A549 (cell line): ENCODE data around the gene ATXN7. TPM values are rescaled to one million over a fixed set of nuclear protein-coding genes. Genes with fewer than 3 reads are reported as not detected.

ENCODE experiments used
- ATAC-seq, 2 experiments: fragments of 200-7000 bp in 1 of 2; fragments of >200 bp in 1 of 2; cut with Nextera tagmentation in 1 of 2; cut with Tn5 transposase in 1 of 2; 3 replicates each; pipeline versions ENCODE4 v1.8.0 to v1.9.1; 2018 to 2020; ENCODE audit warnings: mild to moderate bottlenecking in 1 of 2, moderate library complexity in 1 of 2
- CTCF ChIA-PET: fragments of 300-600 bp; sonication (Branson Sonifier 250); formaldehyde crosslinking; extraction: SDS; loops from one replicate; lab custom pipeline; 2021; ENCODE audit warnings: antibody characterized with exemption, inconsistent platforms; lab: Yijun Ruan, JAX
- POLR2A ChIA-PET: fragments of 350-600 bp; formaldehyde crosslinking; extraction: SDS; loops from one replicate; lab custom pipeline; 2021; ENCODE audit warnings: antibody characterized with exemption, inconsistent platforms; lab: Yijun Ruan, JAX
- DNase-seq, 2 experiments: peaks; one replicate each; pipeline versions ENCODE4 v3.0.0 to v3.0.0-alpha.2; 2011 to 2016; ENCODE audit warnings: low read depth in 1 of 2, low spot score in 1 of 2
- FAIRE-seq: peaks from 2 replicates; lab custom pipeline; 2011; peaks lifted over from hg19 to GRCh38; lab: Jason Lieb, UNC
- H3K27ac ChIP-seq, 2 experiments: fragments of >200 bp; sonication (Bioruptor Twin); formaldehyde crosslinking; 3 replicates each; pipeline ENCODE4 v1.5.1; 2016 to 2017
- H3K4me1 ChIP-seq: fragments of >200 bp; sonication (Bioruptor Twin); formaldehyde crosslinking; 3 replicates; pipeline ENCODE4 v1.6.1; 2016
- H3K4me2 ChIP-seq: fragments of >200 bp; sonication (Bioruptor Twin); formaldehyde crosslinking; 3 replicates; pipeline ENCODE4 v1.6.1; 2016
- H3K4me3 ChIP-seq: fragments of >200 bp; sonication (Bioruptor Twin); formaldehyde crosslinking; 3 replicates; pipeline ENCODE4 v1.5.1; 2016
- H3K9me3 ChIP-seq: fragments of >200 bp; sonication (Bioruptor Twin); formaldehyde crosslinking; 3 replicates; pipeline ENCODE4 v1.6.1; 2016
- BHLHE40 ChIP-seq: IDR thresholded peaks from 2 replicates; pipeline ENCODE4 v1.6.1; 2012; ENCODE audit warnings: low read depth, low read length, inconsistent platforms
- CBX8 ChIP-seq: fragments of 200-600 bp; sonication (generic); IDR thresholded peaks from 2 replicates; pipeline ENCODE4 v1.6.1; 2016
- CEBPB ChIP-seq, 2 experiments: fragments of >200 bp in 1 of 2; sonication (Bioruptor Twin) in 1 of 2; formaldehyde crosslinking in 1 of 2; IDR thresholded peaks; 2 replicates each; pipeline ENCODE4 v1.6.1; 2012 to 2016
- CHD2 ChIP-seq: fragments of 150-350 bp; IDR thresholded peaks from 2 replicates; pipeline ENCODE4 v1.6.1; 2014; ENCODE audit warnings: low read length; ENCODE audit not compliant: partially characterized antibody
- E2F6 ChIP-seq: IDR thresholded peaks from 2 replicates; pipeline ENCODE4 v1.6.1; 2012; ENCODE audit warnings: low read depth, borderline replicate concordance
- FOSL2 ChIP-seq, 2 experiments: fragments of 450-650 bp in 1 of 2; fragments of >200 bp in 1 of 2; sonication (Bioruptor Twin) in 1 of 2; formaldehyde crosslinking; IDR thresholded peaks; 2 replicates each; pipeline versions ENCODE4 v1.5.0 to v1.6.1; 2016 to 2020; ENCODE audit warnings: mild to moderate bottlenecking in 1 of 2, moderate library complexity in 1 of 2
- HDAC2 ChIP-seq: fragments of 200-600 bp; sonication (generic); IDR thresholded peaks from 2 replicates; pipeline ENCODE4 v1.6.1; 2016
- HOXA7 ChIP-seq: fragments of 250-450 bp; sonication (Bioruptor Pico); IDR thresholded peaks from 2 replicates; pipeline ENCODE4 v1.5.0; 2020; ENCODE audit warnings: mild to moderate bottlenecking, moderate library complexity
- HOXB5 ChIP-seq: fragments of 250-450 bp; sonication (Bioruptor Pico); IDR thresholded peaks from 2 replicates; pipeline ENCODE4 v1.5.0; 2020; ENCODE audit warnings: mild to moderate bottlenecking, moderate library complexity
- KDM5A ChIP-seq: fragments of 200-600 bp; sonication (generic); IDR thresholded peaks from 2 replicates; pipeline ENCODE4 v1.6.1; 2016; ENCODE audit warnings: antibody characterized with exemption, mild to moderate bottlenecking
- MAZ ChIP-seq: fragments of 150-350 bp; IDR thresholded peaks from 2 replicates; pipeline ENCODE4 v1.6.1; 2014; ENCODE audit warnings: antibody characterized with exemption, low read depth, low read length, borderline replicate concordance
- NPAS2 ChIP-seq: fragments of 250-450 bp; sonication (Bioruptor Pico); IDR thresholded peaks from 2 replicates; pipeline ENCODE4 v1.8.0; 2022; ENCODE audit warnings: mild to moderate bottlenecking, moderate library complexity, borderline replicate concordance
- NR3C1 ChIP-seq: fragments of >200 bp; sonication (Bioruptor Twin); formaldehyde crosslinking; IDR thresholded peaks from 3 replicates; pipeline ENCODE4 v1.6.1; 2017
- POLR2AphosphoS2 ChIP-seq: conservative IDR thresholded peaks from 2 replicates; pipeline ENCODE4 v1.6.1; 2012; ENCODE audit warnings: low read length, improper control_type of control experiment, inconsistent platforms
- RAD21 ChIP-seq, 2 experiments: fragments of >200 bp in 1 of 2; sonication (Bioruptor Twin) in 1 of 2; formaldehyde crosslinking in 1 of 2; IDR thresholded peaks in 1 of 2; conservative IDR thresholded peaks in 1 of 2; 2 replicates in 1 of 2; 3 replicates in 1 of 2; pipeline ENCODE4 v1.6.1; 2012 to 2018; ENCODE audit warnings: inconsistent platforms in 1 of 2
- REST ChIP-seq: fragments of 200-600 bp; sonication (generic); IDR thresholded peaks from 2 replicates; pipeline ENCODE4 v1.6.1; 2016; ENCODE audit warnings: antibody characterized with exemption, mild to moderate bottlenecking, moderate library complexity
- SMC3 ChIP-seq: fragments of >200 bp; sonication (Bioruptor Twin); formaldehyde crosslinking; IDR thresholded peaks from 3 replicates; pipeline ENCODE4 v1.6.1; 2018; ENCODE audit warnings: inconsistent platforms
- USF2 ChIP-seq: fragments of 450-650 bp; IDR thresholded peaks from 2 replicates; pipeline ENCODE4 v1.6.1; 2014; ENCODE audit warnings: antibody characterized with exemption
- WGBS: methylation state at CpG from one replicate; pipeline ENCODE4 v1.1.6; 2017; ENCODE audit errors: missing lambda C conversion rate; 5-methylcytosine and 5-hydroxymethylcytosine counted together
- polyA plus RNA-seq, 4 experiments: library from polyadenylated mRNA; depleted of rRNA in 3 of 4; stranded (reverse); fragments of >200 nt; fragmentation: RNase III in 1 of 4; extraction: RNeasy Plus Mini Kit Qiagen cat#74134 plus additional on column Dnase treatment in 1 of 4; gene quantifications; 2 replicates in 3 of 4; 3 replicates in 1 of 4; pipeline ENCODE4 v1.2.3, GENCODE V29; 2011 to 2017
- TF ChIP-seq, protein P1 (sequence below): fragments of 150-350 bp; IDR thresholded peaks from 2 replicates; pipeline ENCODE4 v1.6.1; 2014; ENCODE audit warnings: low read depth, mild to moderate bottlenecking, low read length
- TF ChIP-seq, protein P2 (sequence below): fragments of >200 bp; sonication (Bioruptor Twin); formaldehyde crosslinking; IDR thresholded peaks from 3 replicates; pipeline ENCODE4 v1.5.1; 2016

Gene ATXN7
- polyA plus RNA-seq, 2 of the 4 experiments (the other 2 are of a cell fraction), result 5.4 to 7.3 TPM

- TF ChIP-seq HOXB5 (CRISPR knock-in tag) (no peak), SMC3 (no peak), CBX8 (no peak), KDM5A (no peak), HOXA7 (CRISPR knock-in tag) (no peak), POLR2AphosphoS2 (no peak), CEBPB (IDR thresholded peaks at IDR 0.05) (no peak), BHLHE40 (no peak), NR3C1 (no peak), HDAC2 (no peak), FOSL2 (IDR thresholded peaks at IDR 0.05) (no peak), FOSL2 (CRISPR knock-in tag; IDR thresholded peaks at IDR 0.05) (no peak), CHD2 (no peak), USF2 (no peak)
- TF ChIP-seq, protein P1, sequence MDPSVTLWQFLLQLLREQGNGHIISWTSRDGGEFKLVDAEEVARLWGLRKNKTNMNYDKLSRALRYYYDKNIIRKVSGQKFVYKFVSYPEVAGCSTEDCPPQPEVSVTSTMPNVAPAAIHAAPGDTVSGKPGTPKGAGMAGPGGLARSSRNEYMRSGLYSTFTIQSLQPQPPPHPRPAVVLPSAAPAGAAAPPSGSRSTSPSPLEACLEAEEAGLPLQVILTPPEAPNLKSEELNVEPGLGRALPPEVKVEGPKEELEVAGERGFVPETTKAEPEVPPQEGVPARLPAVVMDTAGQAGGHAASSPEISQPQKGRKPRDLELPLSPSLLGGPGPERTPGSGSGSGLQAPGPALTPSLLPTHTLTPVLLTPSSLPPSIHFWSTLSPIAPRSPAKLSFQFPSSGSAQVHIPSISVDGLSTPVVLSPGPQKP, result no peak
- Histone ChIP-seq H3K27ac (no peak overlapping the region), H3K4me2 (no peak overlapping the region), H3K4me3 (no peak overlapping the region), H3K4me1 (peaks cover 26% of the 10 kb centered on the region; the same call in 2 of the 3 replicates), H3K9me3 (no peaks in the 10 kb centered on the region)
- WGBS, result 79% methylated on average over 5 of the region's 6 CpGs
- ATAC-seq, result no peak
- no peak for FAIRE-seq
- DNase-seq, result no peak
- ChIA-PET CTCF (no interaction called here), POLR2A (no interaction called here)
Measured at GRCh38 chr3:63934041-63934866, 70.6 kb downstream of the ATXN7 start.

DNA sequence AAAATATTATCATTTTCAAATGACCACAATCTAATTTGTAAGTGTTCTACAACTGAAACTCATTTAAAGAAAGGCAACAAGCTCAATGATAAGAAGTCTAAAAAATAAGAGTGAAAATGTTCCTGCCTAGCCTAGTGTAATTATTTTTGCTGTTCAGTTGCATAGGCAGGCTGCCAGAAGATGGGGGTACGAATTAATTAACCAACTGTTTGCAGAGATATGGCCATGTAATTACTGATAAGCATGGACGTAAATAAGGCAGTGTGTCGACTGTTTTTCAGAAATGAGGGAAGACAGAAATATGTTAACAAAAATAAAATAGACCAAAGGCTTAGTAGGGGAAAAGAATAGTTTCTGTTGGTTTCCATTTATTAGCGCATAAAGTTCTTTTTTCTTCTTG, 73.3 kb downstream of the ATXN7 start:
- ChIA-PET CTCF (interaction anchor here (1.3 kb wide), 1 partner anchor 25 kb away, joined by 3 read pairs; no protein-coding TSS in a partner anchor), POLR2A (no interaction called here)
- no peaks in the 10 kb centered on the region for H3K9me3 ChIP-seq
- ATAC-seq, result no peak
- no peak for DNase-seq
- no peak for TF ChIP-seq REST
- TF ChIP-seq RAD21 (conservative IDR thresholded peaks at IDR 0.05 in 1 of 2, IDR thresholded peaks at IDR 0.05 in 1 of 2), result no peak
- TF ChIP-seq E2F6, result no peak
- TF ChIP-seq MAZ, result no peak
- TF ChIP-seq, protein P2, sequence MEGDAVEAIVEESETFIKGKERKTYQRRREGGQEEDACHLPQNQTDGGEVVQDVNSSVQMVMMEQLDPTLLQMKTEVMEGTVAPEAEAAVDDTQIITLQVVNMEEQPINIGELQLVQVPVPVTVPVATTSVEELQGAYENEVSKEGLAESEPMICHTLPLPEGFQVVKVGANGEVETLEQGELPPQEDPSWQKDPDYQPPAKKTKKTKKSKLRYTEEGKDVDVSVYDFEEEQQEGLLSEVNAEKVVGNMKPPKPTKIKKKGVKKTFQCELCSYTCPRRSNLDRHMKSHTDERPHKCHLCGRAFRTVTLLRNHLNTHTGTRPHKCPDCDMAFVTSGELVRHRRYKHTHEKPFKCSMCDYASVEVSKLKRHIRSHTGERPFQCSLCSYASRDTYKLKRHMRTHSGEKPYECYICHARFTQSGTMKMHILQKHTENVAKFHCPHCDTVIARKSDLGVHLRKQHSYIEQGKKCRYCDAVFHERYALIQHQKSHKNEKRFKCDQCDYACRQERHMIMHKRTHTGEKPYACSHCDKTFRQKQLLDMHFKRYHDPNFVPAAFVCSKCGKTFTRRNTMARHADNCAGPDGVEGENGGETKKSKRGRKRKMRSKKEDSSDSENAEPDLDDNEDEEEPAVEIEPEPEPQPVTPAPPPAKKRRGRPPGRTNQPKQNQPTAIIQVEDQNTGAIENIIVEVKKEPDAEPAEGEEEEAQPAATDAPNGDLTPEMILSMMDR, result no peak
- TF ChIP-seq CEBPB (IDR thresholded peaks at IDR 0.05), result no peak
- no peak for TF ChIP-seq NPAS2 (CRISPR knock-in tag)
- H3K4me1 ChIP-seq, result peaks cover 26% of the 10 kb centered on the region; the same call in 2 of the 3 replicates
- no peak for FAIRE-seq
- H3K4me2 ChIP-seq, result no peak overlapping the region
- H3K4me3 ChIP-seq, result no peak overlapping the region
- H3K27ac ChIP-seq, result no peak overlapping the region
- 92% methylated on average over 4 of the region's 4 CpGs for WGBS
